Urinary bladder (tissue), 2 donors: ENCODE measurements around the gene TPSB2. TPM values are rescaled to one million over a fixed set of nuclear protein-coding genes. Genes with fewer than 3 reads are reported as not detected.

Source experiments
- polyA plus RNA-seq: library from polyadenylated mRNA; stranded (reverse); fragments of 200-250 nt; gene quantifications from one replicate; pipeline ENCODE4 v1.2.3, GENCODE V29; 2013
- total RNA-seq: library from RNA; depleted of rRNA; stranded (reverse); fragments of >200 nt; gene quantifications from one replicate; pipeline ENCODE4 v1.2.3, GENCODE V29; 2014
- donor health status: healthy.

TPSB2 gene
- total and polyA plus RNA-seq, 2 donors = 4.4 to 80.3 TPM

Other genes starting within 250 kb of the TPSB2 start
- gene SOX8, start 248.4 kb downstream of the TPSB2 start, total RNA-seq = 12.4 TPM
- gene SOX8, start 248.4 kb downstream of the TPSB2 start, polyA plus RNA-seq = 2.7 TPM
- gene SSTR5, start 157.4 kb downstream of the TPSB2 start, total RNA-seq = 0.32 TPM
- 0.20 TPM for gene SSTR5, start 157.4 kb downstream of the TPSB2 start, polyA plus RNA-seq
- gene C1QTNF8, start 133.9 kb downstream of the TPSB2 start, total RNA-seq = not detected
- not detected for gene C1QTNF8, start 133.9 kb downstream of the TPSB2 start, polyA plus RNA-seq
- 10.6 TPM for gene CACNA1H, start 77.1 kb downstream of the TPSB2 start, total RNA-seq
- gene CACNA1H, start 77.1 kb downstream of the TPSB2 start, polyA plus RNA-seq = 151 TPM
- gene TPSG1, start 4.9 kb downstream of the TPSB2 start, total RNA-seq = not detected
- gene TPSG1, start 4.9 kb downstream of the TPSB2 start, polyA plus RNA-seq = 0.71 TPM
- 10.8 TPM for gene TPSAB1, start 10.5 kb upstream of the TPSB2 start, total RNA-seq
- 72.9 TPM for gene TPSAB1, start 10.5 kb upstream of the TPSB2 start, polyA plus RNA-seq
- gene TPSD1, start 25.9 kb upstream of the TPSB2 start, total RNA-seq = 1.1 TPM
- gene TPSD1, start 25.9 kb upstream of the TPSB2 start, polyA plus RNA-seq = 2.1 TPM
- gene UBE2I, start 79.5 kb upstream of the TPSB2 start, total RNA-seq = 41.9 TPM
- gene UBE2I, start 79.5 kb upstream of the TPSB2 start, polyA plus RNA-seq = 84.1 TPM
- gene BAIAP3, start 103.5 kb upstream of the TPSB2 start, total RNA-seq = 0.63 TPM
- 2.7 TPM for gene BAIAP3, start 103.5 kb upstream of the TPSB2 start, polyA plus RNA-seq
- 22.3 TPM for gene TSR3, start 121.7 kb upstream of the TPSB2 start, total RNA-seq
- gene TSR3, start 121.7 kb upstream of the TPSB2 start, polyA plus RNA-seq = 62.1 TPM
- gene GNPTG, start 121.7 kb upstream of the TPSB2 start, total RNA-seq = 28.0 TPM
- 70.4 TPM for gene GNPTG, start 121.7 kb upstream of the TPSB2 start, polyA plus RNA-seq
- gene UNKL, start 184.5 kb upstream of the TPSB2 start, total RNA-seq = 11.2 TPM
- 18.7 TPM for gene UNKL, start 184.5 kb upstream of the TPSB2 start, polyA plus RNA-seq
- 8.5 TPM for gene UQCC4, start 190.6 kb upstream of the TPSB2 start, total RNA-seq
- 26.4 TPM for gene UQCC4, start 190.6 kb upstream of the TPSB2 start, polyA plus RNA-seq
- gene PERCC1, start 200.9 kb upstream of the TPSB2 start, total RNA-seq = not detected
- gene PERCC1, start 200.9 kb upstream of the TPSB2 start, polyA plus RNA-seq = not detected
- 0.37 TPM for gene CCDC154, start 214.4 kb upstream of the TPSB2 start, total RNA-seq
- gene CCDC154, start 214.4 kb upstream of the TPSB2 start, polyA plus RNA-seq = 0.86 TPM
- 19.6 TPM for gene CLCN7, start 244.8 kb upstream of the TPSB2 start, total RNA-seq
- 64.0 TPM for gene CLCN7, start 244.8 kb upstream of the TPSB2 start, polyA plus RNA-seq